GM21526 (cell line): Measurements from ENCODE around the gene BCO2.
"Not testable (repeated sequence)": the region's sequence is repeated elsewhere in the genome, so short reads cannot be mapped to it uniquely, and the experiment has no call there.

Experiments used
- ATAC-seq: cut with Tn5 transposase; IDR thresholded peaks from one replicate; pipeline ENCODE4 v1.9.1; 2021; ENCODE audit warnings: moderate library complexity; ENCODE audit not compliant: unreplicated experiment, low FRiP score

BCO2 gene

GRCh38 chr11:112166562-112166961 is 8.8 kb upstream of the BCO2 start:
- no peak for ATAC-seq

GRCh38 chr11:112167145-112167544 is 8.2 kb upstream of the BCO2 start, which contains the start of gene TEX12:
Gene TEX12 (plus strand): TSS chr11:112167372. CDS start chr11:112169269, 1,897 bp downstream.
- no peak for ATAC-seq

GRCh38 chr11:112172362-112172994 is 2.8 kb upstream of the BCO2 start:
- no peak for ATAC-seq

DNA sequence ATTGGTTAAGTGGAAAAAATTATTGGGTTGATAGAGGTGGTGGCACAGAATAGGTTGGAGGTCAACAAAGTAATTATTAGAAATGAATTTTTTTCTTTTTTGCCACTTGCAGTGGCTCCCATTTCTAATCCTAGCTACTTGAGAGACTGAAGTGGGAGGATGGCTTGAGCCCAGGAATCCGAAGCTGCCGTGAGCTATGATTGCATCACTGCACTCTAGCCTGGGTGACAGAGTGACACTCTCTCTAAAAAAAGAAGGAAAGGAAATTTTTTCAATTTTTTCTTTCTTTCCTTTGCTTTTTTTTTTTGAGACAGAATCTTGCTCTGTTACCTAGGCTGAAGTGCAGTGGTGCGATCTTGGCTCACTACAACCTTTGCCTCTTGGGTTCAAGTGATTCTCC is 2.2 kb upstream of the BCO2 start:
- ATAC-seq = no peak

DNA sequence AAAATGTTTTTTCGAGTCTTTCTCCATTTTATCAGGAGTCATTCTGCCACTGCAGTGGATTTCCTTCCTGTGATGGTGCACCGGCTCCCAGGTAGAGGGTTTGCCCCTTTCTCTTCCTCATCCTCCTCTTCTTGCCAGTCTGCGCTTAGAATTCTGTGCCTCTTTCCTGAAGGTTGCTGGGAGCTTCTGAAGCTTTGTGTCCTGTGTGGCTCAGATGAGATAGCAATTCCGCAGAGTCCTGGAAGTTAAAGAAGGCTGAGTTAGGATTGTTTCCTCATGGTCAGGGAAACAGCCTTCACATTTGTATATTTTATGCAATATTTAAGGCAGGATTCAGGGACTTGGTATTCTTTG is 264 bp downstream of the BCO2 start:
- no peak for ATAC-seq

GRCh38 chr11:112176077-112176476 is 765 bp downstream of the BCO2 start:
- ATAC-seq = no peak

DNA sequence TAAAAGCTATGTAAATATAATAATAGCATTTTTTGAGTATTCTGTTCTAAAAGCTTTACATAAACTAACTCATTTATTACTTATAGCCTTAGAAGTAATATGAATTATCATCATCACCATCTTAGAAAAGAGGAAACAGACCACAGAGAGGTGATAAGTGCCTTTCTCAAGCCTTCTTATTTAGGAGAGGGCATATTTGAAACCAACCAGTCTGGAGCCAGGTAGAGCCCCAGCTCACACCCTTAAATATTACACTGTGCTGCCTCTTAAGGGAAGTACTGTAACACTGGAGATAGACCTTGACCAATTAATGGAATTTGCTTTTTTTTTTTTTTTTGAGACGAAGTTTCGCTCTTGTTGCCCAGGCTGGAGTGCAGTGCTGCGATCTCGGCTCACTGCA is 2.3 kb downstream of the BCO2 start:
- no peak for ATAC-seq

DNA sequence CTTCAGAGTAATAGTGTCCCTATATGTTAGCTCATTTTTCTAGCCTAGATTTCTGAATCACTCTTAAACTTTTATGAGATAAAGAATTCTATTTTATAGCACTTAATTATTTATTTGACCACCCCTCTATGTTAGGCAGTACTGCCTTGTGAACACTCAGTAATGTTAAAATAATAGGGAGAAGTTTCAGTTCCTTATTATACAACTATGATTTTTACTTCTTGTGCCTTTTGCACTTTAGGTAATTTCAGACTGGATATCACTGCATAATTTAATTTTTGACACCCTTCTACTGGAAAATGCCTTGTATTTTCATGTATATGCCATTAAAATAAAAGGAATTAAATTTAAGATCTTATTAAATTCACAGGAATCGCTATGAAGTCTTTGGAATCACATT is 3.1 kb downstream of the BCO2 start:
- no peak for ATAC-seq

DNA sequence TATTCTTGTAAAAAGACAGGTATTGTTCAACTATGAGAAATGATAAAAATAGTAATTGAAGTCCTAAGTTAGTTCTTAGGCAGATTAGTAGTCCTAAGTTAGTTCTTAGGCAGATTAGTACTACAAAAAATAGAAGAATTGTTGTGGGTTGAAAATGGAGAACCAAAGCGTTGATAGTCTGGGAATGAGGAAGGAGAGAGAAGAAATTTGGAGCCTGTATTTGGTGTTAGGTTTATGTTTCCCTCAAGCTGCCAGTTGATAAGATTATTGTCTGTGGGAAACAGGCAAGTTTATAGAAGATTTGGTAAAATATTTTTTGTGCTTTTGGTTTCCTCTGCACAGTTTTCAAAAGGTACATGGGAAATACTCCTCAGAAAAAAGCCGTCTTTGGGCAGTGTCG is 3.6 kb downstream of the BCO2 start:
- ATAC-seq = no peak

- no peak for ATAC-seq
Measured at GRCh38 chr11:112179601-112180000, 4.3 kb downstream of the BCO2 start.

DNA sequence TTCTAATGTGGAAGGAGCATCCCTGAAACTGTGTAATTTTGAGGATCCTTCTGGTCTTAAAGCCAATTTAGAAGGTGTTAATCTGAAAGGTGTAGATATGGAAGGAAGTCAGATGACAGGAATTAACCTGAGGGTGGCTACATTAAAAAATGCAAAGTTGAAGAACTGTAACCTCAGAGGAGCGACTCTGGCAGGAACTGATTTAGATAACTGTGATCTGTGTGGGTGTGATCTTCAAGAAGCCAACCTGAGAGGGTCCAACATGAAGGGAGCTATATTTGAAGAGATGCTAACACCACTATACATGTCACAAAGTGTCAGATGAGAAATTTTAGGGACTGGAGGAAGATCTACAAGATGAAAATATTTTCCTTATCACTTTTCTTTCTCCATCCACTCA is 7.6 kb downstream of the BCO2 start:
- no peak for ATAC-seq

DNA sequence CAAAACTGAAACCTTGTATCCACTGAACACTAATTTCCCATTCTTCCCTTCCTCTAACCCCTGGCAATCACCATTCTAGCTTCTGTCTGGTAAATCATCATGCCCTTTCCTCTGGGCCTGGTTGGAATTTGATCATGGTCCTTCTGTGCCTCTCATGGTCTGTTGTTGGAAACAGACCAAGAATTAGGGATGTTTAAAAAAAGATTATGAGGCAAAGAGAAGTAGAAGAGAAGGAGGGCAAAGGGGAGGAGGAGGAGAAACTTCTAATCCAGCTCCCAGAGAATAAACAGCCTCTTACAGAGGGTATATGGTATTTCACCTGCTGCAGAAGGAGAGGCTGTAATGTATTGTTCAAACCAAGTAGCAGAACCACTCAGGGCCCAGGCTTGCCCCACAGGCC is 10.6 kb downstream of the BCO2 start:
- no peak for ATAC-seq

DNA sequence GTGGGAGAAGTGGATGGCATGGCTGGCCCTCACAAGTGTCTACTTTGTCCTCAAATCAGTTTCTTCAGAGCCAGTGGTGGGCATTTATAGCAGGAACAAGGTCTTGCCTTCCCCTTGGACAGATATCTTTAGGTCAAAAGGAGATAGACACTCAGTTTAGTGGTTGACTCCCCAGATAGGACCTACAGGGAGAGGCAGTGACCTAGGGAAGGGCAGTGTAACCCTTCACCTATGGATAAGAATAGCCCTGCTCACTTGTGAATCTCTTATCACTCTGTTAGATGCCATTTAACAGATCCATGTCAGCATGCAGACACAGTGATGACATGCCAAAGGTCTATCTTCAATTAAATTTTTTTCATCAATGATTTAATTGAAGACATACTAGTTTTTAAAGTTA is 11.0 kb downstream of the BCO2 start:
- ATAC-seq = no peak

DNA sequence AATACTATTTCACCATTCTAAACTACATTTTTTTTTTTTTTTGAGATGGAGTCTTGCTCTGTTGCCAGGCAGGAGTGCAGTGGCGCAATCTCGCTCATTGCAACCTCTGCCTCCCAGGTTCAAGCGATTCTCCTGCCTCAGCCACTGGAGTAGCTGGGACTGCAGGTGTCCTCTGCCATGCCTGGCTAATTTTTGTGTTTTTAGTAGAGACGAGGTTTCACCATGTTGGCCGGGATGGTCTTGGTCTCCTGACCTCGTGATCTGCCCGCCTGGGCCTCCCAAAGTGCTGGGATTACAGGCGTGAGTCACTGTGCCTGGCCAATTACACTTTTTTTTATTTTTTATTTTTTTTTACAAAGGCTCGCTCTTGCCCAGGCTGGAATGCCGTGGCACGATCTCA is 19.8 kb downstream of the BCO2 start:
- ATAC-seq = not testable (repeated sequence)

GRCh38 chr11:112195951-112196351 is 20.6 kb downstream of the BCO2 start:
- ATAC-seq = no peak

GRCh38 chr11:112196519-112197087 is 21.3 kb downstream of the BCO2 start:
- no peak for ATAC-seq

DNA sequence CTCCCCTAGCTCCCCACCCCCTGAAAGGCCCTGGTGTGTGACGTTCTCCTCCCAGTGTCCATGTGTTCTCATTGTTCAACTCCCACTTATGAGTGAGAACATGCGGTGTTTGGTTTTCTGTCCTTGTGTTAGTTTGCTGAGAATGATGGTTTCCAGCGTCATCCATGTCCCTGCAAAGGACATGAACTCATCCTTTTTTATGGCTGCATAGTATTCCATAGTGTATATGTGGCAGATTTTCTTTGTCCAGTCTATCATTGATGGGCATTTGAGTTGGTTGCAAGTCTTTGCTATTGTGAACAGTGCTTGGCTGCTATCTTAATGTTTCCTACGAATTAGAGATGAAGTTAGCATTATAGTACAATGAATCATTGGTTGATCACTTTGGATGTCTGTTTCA is 23.8 kb downstream of the BCO2 start:
- ATAC-seq = not testable (repeated sequence)

GRCh38 chr11:112200252-112200651 is 24.9 kb downstream of the BCO2 start:
- no peak for ATAC-seq

- ATAC-seq = no peak
Measured at GRCh38 chr11:112206071-112206470, 30.8 kb downstream of the BCO2 start.

GRCh38 chr11:112210890-112211289 is 35.6 kb downstream of the BCO2 start:
- no peak for ATAC-seq

GRCh38 chr11:112211536-112211935 is 36.2 kb downstream of the BCO2 start:
- ATAC-seq = no peak

- ATAC-seq = no peak
Measured at GRCh38 chr11:112212290-112212689, 37.0 kb downstream of the BCO2 start.

- ATAC-seq = no peak
Measured at GRCh38 chr11:112212710-112213109, 37.4 kb downstream of the BCO2 start.
